Stimulated activated CD4-positive, alpha-beta T cell treated with anti-CD3 and anti-CD28 coated beads, Interleukin-15, amount 100 ng/mL, for 48 hours (primary cell): Measurements from ENCODE around the gene MARCHF7.

Experiments
- DNase-seq, 2 donors: peaks; one replicate each; pipeline ENCODE4 v3.0.0-alpha.2; 2020; ENCODE audit warnings: low read depth in 2 of 2

MARCHF7 gene

GRCh38 chr2:159760326-159760725 is 48.0 kb downstream of the MARCHF7 start:
- DNase-seq: no peak

GRCh38 chr2:159762075-159762474 is 49.8 kb downstream of the MARCHF7 start:
- DNase-seq: no peak
